Activated CD8-positive, alpha-beta T cell treated with anti-CD3 and anti-CD28 coated beads for 36 hours (primary cell): Measurements from ENCODE around the gene B4GALNT4. TPM values are rescaled to one million over a fixed set of nuclear protein-coding genes. Genes with fewer than 3 reads are reported as not detected.

Experiments
- ATAC-seq: fragments of 200-7000 bp; cut with Tn5 transposase; one replicate; pipeline ENCODE4 v1.10.0; 2021; ENCODE audit warnings: mild to moderate bottlenecking, moderate library complexity
- CTCF ChIA-PET: fragments of 350-600 bp; sonication (Branson Sonifier 250); formaldehyde crosslinking; loops from one replicate; lab custom pipeline; 2021; ENCODE audit warnings: antibody characterized with exemption; lab: Charles Lee
- POLR2A ChIA-PET: fragments of 350-600 bp; sonication (Branson Sonifier 250); formaldehyde crosslinking; loops from one replicate; lab custom pipeline; 2021; ENCODE audit warnings: antibody characterized with exemption; lab: Charles Lee
- DNase-seq: peaks from one replicate; pipeline ENCODE4 v3.0.0-alpha.2; 2020
- H3K27ac Mint-ChIP-seq: one replicate; pipeline ENCODE4 v1.8.0; 2021; ENCODE audit warnings: mild to moderate bottlenecking, mixed read lengths
- H3K27me3 Mint-ChIP-seq: one replicate; pipeline ENCODE4 v1.8.0; 2021; ENCODE audit warnings: mixed read lengths
- H3K36me3 Mint-ChIP-seq: one replicate; pipeline ENCODE4 v1.8.0; 2021; ENCODE audit warnings: low read depth, mixed read lengths
- H3K4me1 Mint-ChIP-seq: one replicate; pipeline ENCODE4 v1.8.0; 2021; ENCODE audit warnings: low read depth, mixed read lengths
- H3K4me3 Mint-ChIP-seq: one replicate; pipeline ENCODE4 v1.8.0; 2021; ENCODE audit warnings: mild to moderate bottlenecking, moderate library complexity, mixed read lengths
- H3K9me3 Mint-ChIP-seq: one replicate; pipeline ENCODE4 v1.8.0; 2021; ENCODE audit warnings: mixed read lengths
- CTCF ChIP-seq: fragments of 200-600 bp; IDR thresholded peaks from one replicate; pipeline ENCODE4 v1.8.0; 2022; ENCODE audit warnings: antibody characterized with exemption, mild to moderate bottlenecking
- intact Hi-C: fragments of 100-400 bp; cut with micrococcal nuclease; formaldehyde crosslinking; loops from one replicate; pipeline ENCODE4 v1.10.0; 2022
- total RNA-seq, 2 experiments: library from RNA; stranded (reverse); gene quantifications; one replicate each; pipeline ENCODE4 v1.2.3, GENCODE V29; 2021

B4GALNT4 gene
- total RNA-seq, 2 experiments from 2014 or later = 1.5 to 3.4 TPM

GRCh38 chr11:372809-373715 lies 3.8 kb downstream of the B4GALNT4 start:
- ChIA-PET CTCF (no interaction called here), POLR2A (no interaction called here)
- TF ChIP-seq CTCF = no peak
- Mint-ChIP-seq H3K4me1 (peaks cover 3% of the 10 kb centered on the region), H3K36me3 (no peaks in the 10 kb centered on the region), H3K27ac (no peak overlapping the region), H3K9me3 (peaks cover 1% of the 10 kb centered on the region), H3K27me3 (peaks cover 17% of the 10 kb centered on the region), H3K4me3 (no peak overlapping the region)
- DNase-seq (no peak), ATAC-seq (no peak)
- intact Hi-C loops = no loop called here

- intact Hi-C loops = no loop called here
- Mint-ChIP-seq H3K9me3 (peaks cover 1% of the 10 kb centered on the region), H3K27me3 (peaks cover 10% of the 10 kb centered on the region), H3K27ac (no peak overlapping the region), H3K4me1 (no peaks in the 10 kb centered on the region), H3K4me3 (no peak overlapping the region), H3K36me3 (no peaks in the 10 kb centered on the region)
- DNase-seq (no peak), ATAC-seq (no peak)
- TF ChIP-seq CTCF = no peak
- ChIA-PET POLR2A (no interaction called here), CTCF (no interaction called here)
These were observed 4.6 kb downstream of the B4GALNT4 start for GRCh38 chr11:373716-374551.

GRCh38 chr11:375065-376025 lies 6.0 kb downstream of the B4GALNT4 start:
- ATAC-seq = no peak
- no peak for DNase-seq
- intact Hi-C loops = no loop called here
- ChIA-PET CTCF (no interaction called here), POLR2A (no interaction called here)
- no peak for TF ChIP-seq CTCF
- Mint-ChIP-seq H3K4me3 (no peak overlapping the region), H3K27me3 (peaks cover 7% of the 10 kb centered on the region), H3K9me3 (peaks cover 1% of the 10 kb centered on the region), H3K27ac (no peak overlapping the region), H3K4me1 (no peaks in the 10 kb centered on the region), H3K36me3 (no peaks in the 10 kb centered on the region)

GRCh38 chr11:376531-377173 lies 7.4 kb downstream of the B4GALNT4 start:
- TF ChIP-seq CTCF = no peak
- Mint-ChIP-seq H3K27me3 (no peaks in the 10 kb centered on the region), H3K27ac (no peak overlapping the region), H3K4me1 (no peaks in the 10 kb centered on the region), H3K4me3 (no peak overlapping the region), H3K36me3 (no peaks in the 10 kb centered on the region), H3K9me3 (peaks cover 1% of the 10 kb centered on the region)
- ChIA-PET CTCF (no interaction called here), POLR2A (no interaction called here)
- ATAC-seq = no peak
- intact Hi-C loops = no loop called here
- no peak for DNase-seq
